H9 (cell line): ENCODE results near the gene NXT1. TPM values are rescaled to one million over a fixed set of nuclear protein-coding genes. Genes with fewer than 3 reads are reported as not detected.

Source experiments
- DNase-seq: peaks from one replicate; pipeline ENCODE4 v3.0.0-alpha.2; 2017
- H2AFZ ChIP-seq: one replicate; pipeline ENCODE4 v1.6.1; 2013; ENCODE audit warnings: mild to moderate bottlenecking, low read length, control low read depth, moderate library complexity
- H2AK5ac ChIP-seq: 2 replicates; pipeline ENCODE4 v1.6.1; 2013; ENCODE audit warnings: low read length, control low read depth, mixed read lengths; ENCODE audit not compliant: insufficient read length
- H2BK120ac ChIP-seq: one replicate; pipeline ENCODE4 v1.6.1; 2013; ENCODE audit warnings: low read depth, mild to moderate bottlenecking, low read length, control low read depth, inconsistent platforms; ENCODE audit not compliant: poor library complexity, severe bottlenecking
- H2BK12ac ChIP-seq: 2 replicates; pipeline ENCODE4 v1.6.1; 2013; ENCODE audit warnings: low read length, control low read depth, mixed read lengths, low read depth; ENCODE audit not compliant: insufficient read length
- H2BK15ac ChIP-seq: 2 replicates; pipeline ENCODE4 v1.6.1; 2013; ENCODE audit warnings: low read depth, low read length, control low read depth
- H2BK20ac ChIP-seq: one replicate; pipeline ENCODE4 v1.6.1; 2013; ENCODE audit warnings: low read depth, mild to moderate bottlenecking, low read length, control low read depth, inconsistent platforms; ENCODE audit not compliant: poor library complexity, severe bottlenecking
- H2BK5ac ChIP-seq: 2 replicates; pipeline ENCODE4 v1.6.1; 2013; ENCODE audit warnings: low read length, control low read depth, mixed read lengths; ENCODE audit not compliant: insufficient read length
- H3K14ac ChIP-seq: 2 replicates; pipeline ENCODE4 v1.6.1; 2013; ENCODE audit warnings: low read length, control low read depth; ENCODE audit not compliant: insufficient read depth
- H3K18ac ChIP-seq: 2 replicates; pipeline ENCODE4 v1.6.1; 2013; ENCODE audit warnings: low read depth, mild to moderate bottlenecking, mixed read lengths, low read length, control low read depth; ENCODE audit not compliant: insufficient read length
- H3K23ac ChIP-seq: 2 replicates; pipeline ENCODE4 v1.6.1; 2013; ENCODE audit warnings: low read length, control low read depth, mixed read lengths, low read depth; ENCODE audit not compliant: insufficient read length
- H3K23me2 ChIP-seq: 2 replicates; pipeline ENCODE4 v1.6.1; 2013; ENCODE audit warnings: low read depth, mild to moderate bottlenecking, mixed read lengths, low read length, control low read depth; ENCODE audit not compliant: insufficient read length, poor library complexity, severe bottlenecking
- H3K27ac ChIP-seq: 2 replicates; pipeline ENCODE4 v1.5.1; 2013; ENCODE audit warnings: low read length, control low read depth, mixed read lengths, low read depth; ENCODE audit not compliant: insufficient read length
- H3K27me3 ChIP-seq: 2 replicates; pipeline ENCODE4 v1.6.1; 2013; ENCODE audit warnings: low read length, control low read depth, inconsistent platforms; ENCODE audit not compliant: insufficient read depth
- H3K4ac ChIP-seq: 2 replicates; pipeline ENCODE4 v1.6.1; 2013; ENCODE audit warnings: low read depth, mild to moderate bottlenecking, control low read depth, inconsistent platforms, low read length, moderate library complexity
- H3K4me1 ChIP-seq: 2 replicates; pipeline ENCODE4 v1.6.1; 2013; ENCODE audit warnings: low read length, control low read depth, inconsistent platforms; ENCODE audit not compliant: insufficient read depth
- H3K4me2 ChIP-seq: 2 replicates; pipeline ENCODE4 v1.6.1; 2013; ENCODE audit warnings: low read length, control low read depth, mixed read lengths; ENCODE audit not compliant: insufficient read length, insufficient read depth
- H3K56ac ChIP-seq: 2 replicates; pipeline ENCODE4 v1.6.1; 2013; ENCODE audit warnings: low read depth, mild to moderate bottlenecking, mixed read lengths, low read length, control low read depth; ENCODE audit not compliant: insufficient read length
- H3K79me1 ChIP-seq: 2 replicates; pipeline ENCODE4 v1.6.1; 2013; ENCODE audit warnings: low read depth, mild to moderate bottlenecking, moderate library complexity, low read length, control low read depth, inconsistent platforms; ENCODE audit not compliant: insufficient read depth, poor library complexity, severe bottlenecking
- H3K79me2 ChIP-seq: 2 replicates; pipeline ENCODE4 v1.6.1; 2013; ENCODE audit warnings: low read length, control low read depth, inconsistent platforms; ENCODE audit not compliant: insufficient read depth
- H3K9ac ChIP-seq: 2 replicates; pipeline ENCODE4 v1.6.1; 2013; ENCODE audit warnings: low read length, control low read depth, mixed read lengths; ENCODE audit not compliant: insufficient read length; ENCODE audit errors: extremely low read depth
- H3K9me3 ChIP-seq: one replicate; pipeline ENCODE4 v1.6.1; 2013; ENCODE audit warnings: low read depth, low read length, inconsistent platforms; ENCODE audit not compliant: control insufficient read depth
- H3T11ph ChIP-seq: one replicate; pipeline ENCODE4 v1.6.1; 2013; ENCODE audit warnings: mild to moderate bottlenecking, low read length, control low read depth, inconsistent platforms
- H4K20me1 ChIP-seq: one replicate; pipeline ENCODE4 v1.6.1; 2013; ENCODE audit not compliant: control insufficient read depth, insufficient read length, insufficient read depth
- H4K5ac ChIP-seq: 2 replicates; pipeline ENCODE4 v1.6.1; 2013; ENCODE audit warnings: low read depth, mild to moderate bottlenecking, mixed read lengths, low read length, control low read depth; ENCODE audit not compliant: insufficient read length
- H4K8ac ChIP-seq: replicated peaks from 2 replicates; pipeline ENCODE4 v1.6.1; 2013; ENCODE audit warnings: low read length, control low read depth, mixed read lengths, low read depth; ENCODE audit not compliant: insufficient read length
- H4K91ac ChIP-seq: 2 replicates; pipeline ENCODE4 v1.6.1; 2013; ENCODE audit warnings: low read depth, mild to moderate bottlenecking, moderate library complexity, mixed read lengths, low read length, control low read depth; ENCODE audit not compliant: insufficient read length
- H3K27ac Mint-ChIP-seq, 3 experiments: 2 replicates in 2 of 3; 3 replicates in 1 of 3; pipeline ENCODE4 v1.8.0; 2020 to 2021; ENCODE audit warnings: mixed read lengths in 3 of 3, mild to moderate bottlenecking in 1 of 3, moderate library complexity in 1 of 3
- H3K27me3 Mint-ChIP-seq: 2 replicates; pipeline ENCODE4 v1.8.0; 2021; ENCODE audit warnings: low read depth, mild to moderate bottlenecking, moderate library complexity, mixed read lengths
- H3K36me3 Mint-ChIP-seq, 3 experiments: 2 replicates in 2 of 3; 3 replicates in 1 of 3; pipeline ENCODE4 v1.8.0; 2020 to 2021; ENCODE audit warnings: low read depth in 3 of 3, mixed read lengths in 3 of 3; ENCODE audit not compliant: insufficient read depth in 1 of 3
- H3K4me1 Mint-ChIP-seq, 2 experiments: 2 replicates each; pipeline ENCODE4 v1.8.0; 2020; ENCODE audit warnings: mixed read lengths in 2 of 2
- H3K4me3 Mint-ChIP-seq, 2 experiments: 2 replicates in 1 of 2; 3 replicates in 1 of 2; pipeline ENCODE4 v1.8.0; 2020 to 2021; ENCODE audit warnings: mild to moderate bottlenecking in 2 of 2, mixed read lengths in 2 of 2, moderate library complexity in 1 of 2
- H3K9me3 Mint-ChIP-seq, 2 experiments: 2 replicates in 1 of 2; 3 replicates in 1 of 2; pipeline ENCODE4 v1.8.0; 2020; ENCODE audit warnings: mild to moderate bottlenecking in 2 of 2, mixed read lengths in 2 of 2, moderate library complexity in 1 of 2
- WGBS: extraction: QIAGEN DNeasy Blood & Tissue Kit; methylation state at CpG from one replicate; pipeline ENCODE4 v1.1.7; 2013; ENCODE audit warnings: missing lambda C conversion rate, low lambda C conversion rate, mixed read lengths; ENCODE audit not compliant: insufficient read length; ENCODE audit errors: extremely low coverage; 5-methylcytosine and 5-hydroxymethylcytosine counted together
- total RNA-seq: library from RNA; stranded (reverse); gene quantifications from 2 replicates; pipeline ENCODE4 v1.2.1, GENCODE V29; 2021
- TF ChIP-seq, protein P1 (sequence below): fragments of 200-600 bp; sonication (generic); conservative IDR thresholded peaks from 3 replicates; pipeline ENCODE4 v1.8.0; 2021; ENCODE audit warnings: antibody characterized with exemption, mild to moderate bottlenecking

Gene NXT1
- total RNA-seq, 1 experiment from 2014 or later, result 25.5 TPM

DNA sequence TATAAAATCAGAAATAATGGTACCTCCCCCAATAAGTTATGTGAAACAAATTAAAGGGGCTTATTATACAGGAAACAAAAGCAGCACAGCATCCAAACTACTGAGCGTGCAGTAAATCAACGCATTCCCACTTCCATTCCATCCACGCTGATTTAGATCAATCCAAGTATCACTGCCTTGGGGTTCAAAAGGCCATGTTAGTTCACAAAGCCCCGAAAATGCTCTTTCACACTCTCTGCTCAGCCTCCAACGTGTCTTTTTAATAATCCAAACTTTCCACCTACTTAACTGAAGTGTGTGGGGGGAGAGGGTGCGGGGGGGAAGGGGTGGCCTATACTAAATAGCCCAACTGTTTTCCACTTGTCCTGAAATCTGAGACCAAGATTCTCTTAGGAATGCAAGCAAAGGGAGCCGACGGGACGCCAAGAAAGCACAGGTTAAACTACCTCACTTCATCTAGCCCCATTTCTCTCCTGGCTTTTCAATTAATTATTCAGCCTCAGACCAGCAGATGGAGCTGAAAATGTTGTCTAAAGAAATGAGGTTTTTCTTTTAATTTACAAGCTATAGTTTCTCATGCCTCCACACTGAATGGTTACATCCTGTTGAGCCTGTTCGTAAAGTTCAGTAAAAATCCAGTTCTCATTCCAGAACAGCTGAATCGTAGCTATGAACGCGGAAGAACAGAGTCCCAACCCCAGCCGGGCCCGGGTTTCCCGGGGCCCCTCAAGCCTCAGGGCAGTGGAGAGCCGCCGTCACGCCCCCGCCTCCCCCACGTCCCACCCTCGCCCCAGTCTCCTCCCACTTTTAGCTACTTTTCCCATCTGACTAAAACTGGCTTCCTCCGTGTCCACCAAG lies 1.0 kb upstream of the NXT1 start:
- Histone ChIP-seq H3K9me3 (no peaks in the 10 kb centered on the region), H2BK5ac (no peak overlapping the region), H2BK20ac (no peak overlapping the region), H3K27me3 (no peaks in the 10 kb centered on the region), H2BK120ac (no peak overlapping the region), H3K4ac (no peak overlapping the region), H3T11ph (no peak overlapping the region), H2BK15ac (no peak overlapping the region), H2AK5ac (no peak overlapping the region), H4K5ac (no peak overlapping the region), H4K20me1 (no peaks in the 10 kb centered on the region), H3K27ac (no peak overlapping the region), H3K23ac (no peak overlapping the region), H3K4me2 (peak overlapping the region; percentile 78), H3K9ac (peak overlapping the region; percentile 56), H4K8ac (no peak overlapping the region), H3K79me2 (peaks cover 12% of the 10 kb centered on the region), H4K91ac (no peak overlapping the region), H3K4me1 (peaks cover 2% of the 10 kb centered on the region; the same call in 1 of the 2 replicates), H2AFZ (no peak overlapping the region), H3K14ac (peak overlapping the region; percentile 27), H2BK12ac (no peak overlapping the region), H3K56ac (no peak overlapping the region), H3K18ac (peak overlapping the region; percentile 12), H3K79me1 (no peaks in the 10 kb centered on the region), H3K23me2 (peaks cover 11% of the 10 kb centered on the region)
- TF ChIP-seq, protein P1, sequence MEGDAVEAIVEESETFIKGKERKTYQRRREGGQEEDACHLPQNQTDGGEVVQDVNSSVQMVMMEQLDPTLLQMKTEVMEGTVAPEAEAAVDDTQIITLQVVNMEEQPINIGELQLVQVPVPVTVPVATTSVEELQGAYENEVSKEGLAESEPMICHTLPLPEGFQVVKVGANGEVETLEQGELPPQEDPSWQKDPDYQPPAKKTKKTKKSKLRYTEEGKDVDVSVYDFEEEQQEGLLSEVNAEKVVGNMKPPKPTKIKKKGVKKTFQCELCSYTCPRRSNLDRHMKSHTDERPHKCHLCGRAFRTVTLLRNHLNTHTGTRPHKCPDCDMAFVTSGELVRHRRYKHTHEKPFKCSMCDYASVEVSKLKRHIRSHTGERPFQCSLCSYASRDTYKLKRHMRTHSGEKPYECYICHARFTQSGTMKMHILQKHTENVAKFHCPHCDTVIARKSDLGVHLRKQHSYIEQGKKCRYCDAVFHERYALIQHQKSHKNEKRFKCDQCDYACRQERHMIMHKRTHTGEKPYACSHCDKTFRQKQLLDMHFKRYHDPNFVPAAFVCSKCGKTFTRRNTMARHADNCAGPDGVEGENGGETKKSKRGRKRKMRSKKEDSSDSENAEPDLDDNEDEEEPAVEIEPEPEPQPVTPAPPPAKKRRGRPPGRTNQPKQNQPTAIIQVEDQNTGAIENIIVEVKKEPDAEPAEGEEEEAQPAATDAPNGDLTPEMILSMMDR, result peak; percentile 55; the same call in 2 of the 3 replicates
- peaks cover 22 to 23% of the 10 kb centered on the region in 2 experiments for H3K4me1 Mint-ChIP-seq
- peak overlapping the region; percentile 98 to 99 (median 99) for H3K27ac Mint-ChIP-seq
- H3K27me3 Mint-ChIP-seq, result peaks cover 2% of the 10 kb centered on the region; the same call in 1 of the 2 replicates
- peak; percentile 34 for DNase-seq
- H3K4me3 Mint-ChIP-seq, result peak overlapping the region; percentile 71 to 96
- peaks cover 4 to 10% (median 7%) of the 10 kb centered on the region in 3 experiments; a peak in 6 of 7 replicates for H3K36me3 Mint-ChIP-seq
- WGBS, result no CpG with 5 or more reads among the region's 23 CpGs
- no peaks in the 10 kb centered on the region; a peak in 1 of 5 replicates for H3K9me3 Mint-ChIP-seq
